Mesendoderm (in vitro differentiated cells): Measurements from ENCODE around the gene NRP2.

Experiments
- DNase-seq: peaks from one replicate; pipeline ENCODE4 v3.0.0; 2013
- H2AK5ac ChIP-seq: 2 replicates; pipeline ENCODE4 v1.6.1; 2013; ENCODE audit warnings: low read length, inconsistent platforms
- H2BK120ac ChIP-seq: 2 replicates; pipeline ENCODE4 v1.6.1; 2013; ENCODE audit warnings: low read depth, mild to moderate bottlenecking, low read length, moderate library complexity, mixed read lengths
- H2BK15ac ChIP-seq: replicated peaks from 2 replicates; pipeline ENCODE4 v1.6.1; 2013; ENCODE audit warnings: low read depth, mild to moderate bottlenecking, moderate library complexity
- H2BK5ac ChIP-seq: 2 replicates; pipeline ENCODE4 v1.6.1; 2013; ENCODE audit warnings: low read length, inconsistent platforms
- H3K18ac ChIP-seq: 2 replicates; pipeline ENCODE4 v1.6.1; 2013; ENCODE audit warnings: mild to moderate bottlenecking, low read length, mixed read lengths
- H3K23ac ChIP-seq: one replicate; pipeline ENCODE4 v1.6.1; 2013; ENCODE audit warnings: low read length
- H3K27ac ChIP-seq: 2 replicates; pipeline ENCODE4 v1.5.1; 2013; ENCODE audit warnings: low read depth, mild to moderate bottlenecking, inconsistent platforms, low read length, moderate library complexity
- H3K27me3 ChIP-seq: 2 replicates; pipeline ENCODE4 v1.6.1; 2013; ENCODE audit warnings: low read length, control low read depth, mild to moderate bottlenecking, inconsistent platforms; ENCODE audit not compliant: insufficient read depth, poor library complexity
- H3K36me3 ChIP-seq: 2 replicates; pipeline ENCODE4 v1.6.1; 2013; ENCODE audit warnings: low read length, inconsistent platforms; ENCODE audit not compliant: control insufficient read depth, insufficient read depth
- H3K4ac ChIP-seq: one replicate; pipeline ENCODE4 v1.6.1; 2013; ENCODE audit warnings: low read depth, mild to moderate bottlenecking, low read length, moderate library complexity
- H3K4me1 ChIP-seq: 2 replicates; pipeline ENCODE4 v1.6.1; 2013; ENCODE audit warnings: low read depth, low read length, inconsistent platforms; ENCODE audit not compliant: control insufficient read depth
- H3K4me2 ChIP-seq: 2 replicates; pipeline ENCODE4 v1.6.1; 2013; ENCODE audit warnings: low read length
- H3K4me3 ChIP-seq: 2 replicates; pipeline ENCODE4 v1.5.1; 2013; ENCODE audit warnings: mild to moderate bottlenecking, low read length
- H3K56ac ChIP-seq: one replicate; pipeline ENCODE4 v1.6.1; 2013; ENCODE audit warnings: low read length
- H3K79me1 ChIP-seq: 2 replicates; pipeline ENCODE4 v1.6.1; 2013; ENCODE audit warnings: low read length, inconsistent platforms
- H3K79me2 ChIP-seq: 2 replicates; pipeline ENCODE4 v1.6.1; 2013; ENCODE audit warnings: mild to moderate bottlenecking, low read length; ENCODE audit not compliant: control insufficient read depth, insufficient read depth
- H3K9ac ChIP-seq: 2 replicates; pipeline ENCODE4 v1.6.1; 2013; ENCODE audit warnings: low read length, inconsistent platforms
- H4K5ac ChIP-seq: one replicate; pipeline ENCODE4 v1.6.1; 2013; ENCODE audit warnings: low read length
- H4K8ac ChIP-seq: one replicate; pipeline ENCODE4 v1.6.1; 2013; ENCODE audit warnings: low read depth, mild to moderate bottlenecking, control low read depth, low read length, moderate library complexity
- WGBS: extraction: QIAGEN DNeasy Blood & Tissue Kit; methylation state at CpG from one replicate; pipeline ENCODE4 v1.1.7; 2013; ENCODE audit warnings: low lambda C conversion rate, missing lambda C conversion rate; ENCODE audit not compliant: insufficient coverage; ENCODE audit errors: extremely low coverage; 5-methylcytosine and 5-hydroxymethylcytosine counted together

NRP2 gene

GRCh38 chr2:205780645-205781044, 98.3 kb downstream of the NRP2 start:
- no peak for DNase-seq
- Histone ChIP-seq H2BK5ac (no peak overlapping the region), H3K36me3 (no peaks in the 10 kb centered on the region), H4K5ac (no peak overlapping the region), H2BK15ac (no peak overlapping the region), H3K27ac (no peak overlapping the region), H3K4me1 (no peaks in the 10 kb centered on the region), H2BK120ac (no peak overlapping the region), H3K56ac (no peak overlapping the region), H2AK5ac (no peak overlapping the region), H3K4ac (no peak overlapping the region), H3K4me2 (no peak overlapping the region), H3K79me1 (no peaks in the 10 kb centered on the region), H3K18ac (no peak overlapping the region), H3K23ac (no peak overlapping the region), H3K4me3 (no peak overlapping the region), H4K8ac (no peak overlapping the region), H3K79me2 (no peaks in the 10 kb centered on the region), H3K9ac (no peak overlapping the region), H3K27me3 (no peaks in the 10 kb centered on the region)
- WGBS = no CpG with 5 or more reads among the region's 2 CpGs

- no peak overlapping the region for H3K27ac ChIP-seq
- no CpG with 5 or more reads among the region's 5 CpGs for WGBS
- no peak overlapping the region for H2AK5ac ChIP-seq
- no peaks in the 10 kb centered on the region for H3K27me3 ChIP-seq
- H3K4me2 ChIP-seq = no peak overlapping the region
- no peak overlapping the region for H2BK120ac ChIP-seq
- H3K79me1 ChIP-seq = no peaks in the 10 kb centered on the region
- no peak overlapping the region for H3K56ac ChIP-seq
- H3K4ac ChIP-seq = no peak overlapping the region
- no peaks in the 10 kb centered on the region for H3K36me3 ChIP-seq
- no peak for DNase-seq
- no peak overlapping the region for H3K23ac ChIP-seq
- no peaks in the 10 kb centered on the region for H3K4me1 ChIP-seq
- H2BK15ac ChIP-seq = no peak overlapping the region
- no peak overlapping the region for H3K9ac ChIP-seq
- no peak overlapping the region for H4K8ac ChIP-seq
- H2BK5ac ChIP-seq = no peak overlapping the region
- no peak overlapping the region for H4K5ac ChIP-seq
- H3K18ac ChIP-seq = no peak overlapping the region
- no peaks in the 10 kb centered on the region for H3K79me2 ChIP-seq
- no peak overlapping the region for H3K4me3 ChIP-seq
Measured at GRCh38 chr2:205781244-205781931, 99.1 kb downstream of the NRP2 start.

GRCh38 chr2:205782941-205783340, 100.6 kb downstream of the NRP2 start:
- Histone ChIP-seq H3K23ac (no peak overlapping the region), H3K36me3 (no peaks in the 10 kb centered on the region), H3K79me1 (no peaks in the 10 kb centered on the region), H3K18ac (no peak overlapping the region), H3K4me3 (no peak overlapping the region), H2BK15ac (no peak overlapping the region), H3K27ac (no peak overlapping the region), H3K79me2 (no peaks in the 10 kb centered on the region), H2AK5ac (no peak overlapping the region), H2BK120ac (no peak overlapping the region), H2BK5ac (no peak overlapping the region), H3K4me2 (no peak overlapping the region), H3K4ac (no peak overlapping the region), H4K5ac (no peak overlapping the region), H4K8ac (no peak overlapping the region), H3K4me1 (no peaks in the 10 kb centered on the region), H3K27me3 (no peaks in the 10 kb centered on the region), H3K56ac (no peak overlapping the region), H3K9ac (no peak overlapping the region)
- no peak for DNase-seq
- WGBS = no CpG with 5 or more reads among the region's 4 CpGs

GRCh38 chr2:205783872-205784499, 101.7 kb downstream of the NRP2 start:
- Histone ChIP-seq H3K79me1 (no peaks in the 10 kb centered on the region), H2BK15ac (no peak overlapping the region), H3K4me2 (no peak overlapping the region), H3K27me3 (no peaks in the 10 kb centered on the region), H3K79me2 (no peaks in the 10 kb centered on the region), H3K4me3 (no peak overlapping the region), H4K5ac (no peak overlapping the region), H3K56ac (no peak overlapping the region), H3K36me3 (no peaks in the 10 kb centered on the region), H2AK5ac (no peak overlapping the region), H3K27ac (no peak overlapping the region), H3K9ac (no peak overlapping the region), H3K4me1 (no peaks in the 10 kb centered on the region), H3K4ac (no peak overlapping the region), H3K23ac (no peak overlapping the region), H3K18ac (no peak overlapping the region), H2BK5ac (no peak overlapping the region), H4K8ac (no peak overlapping the region), H2BK120ac (no peak overlapping the region)
- no peak for DNase-seq
- WGBS = no CpG with 5 or more reads among the region's 5 CpGs

GRCh38 chr2:205785507-205786260, 103.4 kb downstream of the NRP2 start:
- no peak for DNase-seq
- Histone ChIP-seq H3K79me1 (no peaks in the 10 kb centered on the region), H3K18ac (no peak overlapping the region), H3K4me3 (no peak overlapping the region), H2BK5ac (no peak overlapping the region), H3K79me2 (no peaks in the 10 kb centered on the region), H2BK120ac (no peak overlapping the region), H3K4ac (no peak overlapping the region), H3K4me1 (no peaks in the 10 kb centered on the region), H3K9ac (no peak overlapping the region), H4K8ac (no peak overlapping the region), H3K23ac (no peak overlapping the region), H3K27me3 (no peaks in the 10 kb centered on the region), H4K5ac (no peak overlapping the region), H2BK15ac (no peak overlapping the region), H2AK5ac (no peak overlapping the region), H3K36me3 (no peaks in the 10 kb centered on the region), H3K56ac (no peak overlapping the region), H3K27ac (no peak overlapping the region), H3K4me2 (no peak overlapping the region)
- WGBS = no CpG with 5 or more reads among the region's 7 CpGs
